Fibroblast of the aortic adventitia (primary cell): ENCODE measurements around the gene SEMA4G. TPM values are rescaled to one million over a fixed set of nuclear protein-coding genes. Genes with fewer than 3 reads are reported as not detected.

ENCODE experiments used
- DNase-seq: peaks from one replicate; pipeline ENCODE4 v3.0.0-alpha.2; 2010; ENCODE audit warnings: low read depth
- H3K4me3 ChIP-seq: 2 replicates; pipeline ENCODE4 v1.5.1; 2011; ENCODE audit warnings: low read depth, mild to moderate bottlenecking, control low read depth, low read length, moderate library complexity
- total RNA-seq: library from RNA; depleted of rRNA; stranded (reverse); fragments of >200 nt; gene quantifications from 2 replicates; pipeline ENCODE4 v1.2.3, GENCODE V29; 2012; ENCODE audit warnings: low replicate concordance
- TF ChIP-seq, protein P1 (sequence below): IDR thresholded peaks from 2 replicates; pipeline ENCODE4 v1.5.1; 2011; ENCODE audit warnings: mild to moderate bottlenecking, low read length, control low read depth, inconsistent platforms; ENCODE audit not compliant: insufficient read depth

SEMA4G gene
- total RNA-seq, 1 donor, result 0.81 TPM

DNA sequence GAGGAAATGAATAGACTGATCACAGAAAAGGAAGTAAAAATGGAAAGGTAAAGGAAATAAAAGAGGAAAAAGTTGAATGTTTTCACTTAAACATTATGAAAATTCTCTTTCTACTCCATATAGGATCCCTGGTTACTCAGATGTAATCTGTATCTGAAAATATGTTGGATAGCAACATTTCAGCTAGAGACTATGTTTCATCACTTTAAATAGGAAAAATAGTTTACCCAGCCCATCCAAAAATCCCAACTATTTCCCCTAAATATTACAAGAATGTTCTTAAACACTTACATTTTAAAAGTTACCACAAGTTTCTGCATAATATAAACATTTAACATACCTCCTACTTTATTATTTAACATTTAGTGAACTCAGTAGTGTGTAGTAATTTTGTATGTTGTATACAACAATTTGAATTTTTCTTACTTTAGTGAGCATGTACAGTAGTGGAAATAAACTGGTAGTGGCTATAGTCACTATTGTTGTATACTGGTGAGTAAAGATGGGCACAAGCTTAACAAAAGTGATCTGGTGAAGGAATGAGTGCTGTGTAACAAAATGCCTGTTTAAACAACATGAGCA is 29.4 kb upstream of the SEMA4G start:
- TF ChIP-seq, protein P1, sequence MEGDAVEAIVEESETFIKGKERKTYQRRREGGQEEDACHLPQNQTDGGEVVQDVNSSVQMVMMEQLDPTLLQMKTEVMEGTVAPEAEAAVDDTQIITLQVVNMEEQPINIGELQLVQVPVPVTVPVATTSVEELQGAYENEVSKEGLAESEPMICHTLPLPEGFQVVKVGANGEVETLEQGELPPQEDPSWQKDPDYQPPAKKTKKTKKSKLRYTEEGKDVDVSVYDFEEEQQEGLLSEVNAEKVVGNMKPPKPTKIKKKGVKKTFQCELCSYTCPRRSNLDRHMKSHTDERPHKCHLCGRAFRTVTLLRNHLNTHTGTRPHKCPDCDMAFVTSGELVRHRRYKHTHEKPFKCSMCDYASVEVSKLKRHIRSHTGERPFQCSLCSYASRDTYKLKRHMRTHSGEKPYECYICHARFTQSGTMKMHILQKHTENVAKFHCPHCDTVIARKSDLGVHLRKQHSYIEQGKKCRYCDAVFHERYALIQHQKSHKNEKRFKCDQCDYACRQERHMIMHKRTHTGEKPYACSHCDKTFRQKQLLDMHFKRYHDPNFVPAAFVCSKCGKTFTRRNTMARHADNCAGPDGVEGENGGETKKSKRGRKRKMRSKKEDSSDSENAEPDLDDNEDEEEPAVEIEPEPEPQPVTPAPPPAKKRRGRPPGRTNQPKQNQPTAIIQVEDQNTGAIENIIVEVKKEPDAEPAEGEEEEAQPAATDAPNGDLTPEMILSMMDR, result no peak
- H3K4me3 ChIP-seq, result no peak overlapping the region
- peak; percentile 23 for DNase-seq

- no peak for DNase-seq
- no peak overlapping the region for H3K4me3 ChIP-seq
- TF ChIP-seq, protein P1, result no peak
Measured at GRCh38 chr10:100942229-100942628, 27.1 kb upstream of the SEMA4G start.

- no peak for DNase-seq
- TF ChIP-seq, protein P1, result no peak
Measured at GRCh38 chr10:100943508-100943907, 25.8 kb upstream of the SEMA4G start.

GRCh38 chr10:100945754-100946153 is 23.6 kb upstream of the SEMA4G start:
- TF ChIP-seq, protein P1, result no peak
- no peak overlapping the region for H3K4me3 ChIP-seq
- DNase-seq, result no peak

More at GRCh38 chr10:100943508-100943907, 25.8 kb upstream of the SEMA4G start:
- H3K4me3 ChIP-seq, result no peak overlapping the region

- no peak overlapping the region for H3K4me3 ChIP-seq
- TF ChIP-seq, protein P1, result no peak
- DNase-seq, result no peak
Measured at GRCh38 chr10:100948916-100949315, 20.4 kb upstream of the SEMA4G start.

GRCh38 chr10:100960251-100960650 is 9.1 kb upstream of the SEMA4G start:
- H3K4me3 ChIP-seq, result no peak overlapping the region
- no peak for DNase-seq
- TF ChIP-seq, protein P1, result no peak
